ENCODE results near the gene AP1S3. TPM values are rescaled to one million over a fixed set of nuclear protein-coding genes. Genes with fewer than 3 reads are reported as not detected.

AP1S3 gene
- total and polyA plus RNA-seq, 2 of the 4 experiments (the other 2 are of a cell fraction): 2.5 to 4.1 TPM

DNA sequence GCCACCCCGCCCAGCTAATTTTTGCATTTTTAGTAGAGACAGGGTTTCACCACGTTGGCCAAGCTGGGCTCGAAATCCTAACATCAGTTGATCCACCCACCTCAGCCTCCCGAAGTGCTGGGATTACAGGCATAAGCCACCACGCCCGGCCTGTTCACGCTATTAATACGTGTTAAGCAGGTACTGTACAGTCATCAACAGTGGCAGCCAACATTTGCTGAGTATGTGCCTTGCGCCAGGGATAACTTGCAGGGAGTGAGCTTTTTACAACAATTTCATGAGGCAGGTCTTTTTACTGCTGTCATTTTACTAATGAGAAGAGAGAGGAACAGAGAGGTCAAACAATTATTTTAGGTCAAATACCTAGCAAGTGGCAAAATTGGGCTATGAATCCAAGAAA, 115.2 kb downstream of the AP1S3 start:
- Histone ChIP-seq H2BK20ac (ENCODE audit: low read depth, low read length) (no peak overlapping the region), H3K18ac (ENCODE audit: low read depth, low read length) (no peak overlapping the region), H3K14ac (replicated peaks; ENCODE audit: low read depth, low read length) (no peak overlapping the region), H3K9me1 (ENCODE audit: insufficient read depth, low read length) (peaks cover 9% of the 10 kb centered on the region), H3K9ac (ENCODE audit: low read depth, low read length) (no peak overlapping the region), H2BK120ac (ENCODE audit: low read depth, low read length) (no peak overlapping the region), H4K8ac (ENCODE audit: low read depth in 2 of 2, low read length in 2 of 2) (no peak overlapping the region), H3K56ac (ENCODE audit: extremely low read depth, insufficient read depth, low read length) (no peak overlapping the region), H3K27ac (ENCODE audit: insufficient read depth, low read length) (no peak overlapping the region), H2AK9ac (replicated peaks; ENCODE audit: low read depth, low read length, poor library complexity) (no peak overlapping the region), H3K4me2 (ENCODE audit: low read depth, low read length) (no peak overlapping the region), H2AK5ac (ENCODE audit: low read depth, low read length) (no peak overlapping the region), H3K79me1 (ENCODE audit: low read depth in 1 of 2, low read length in 2 of 2) (no peaks in the 10 kb centered on the region), H2BK15ac (ENCODE audit: low read depth, low read length) (no peak overlapping the region), H4K20me1 (ENCODE audit: insufficient read depth, low read length) (no peaks in the 10 kb centered on the region), H2BK5ac (ENCODE audit: low read depth, low read length, poor library complexity, severe bottlenecking) (no peak overlapping the region), H4K91ac (ENCODE audit: insufficient read depth, low read depth, low read length) (no peak overlapping the region; the same call in 1 of the 2 replicates), H3K36me3 (ENCODE audit: control insufficient read depth, insufficient read depth, low read length) (no peaks in the 10 kb centered on the region), H3K9me3 (ENCODE audit: control insufficient read depth, insufficient read depth, low read length) (peaks cover 6% of the 10 kb centered on the region; the same call in 1 of the 2 replicates), H4K5ac (ENCODE audit: low read depth, low read length) (no peak overlapping the region), H3K27me3 (ENCODE audit: control insufficient read depth, insufficient read depth, low read length) (no peaks in the 10 kb centered on the region), H3K4ac (ENCODE audit: low read depth, low read length) (no peak overlapping the region; the same call in 1 of the 2 replicates), H3K4me3 (ENCODE audit: insufficient read depth, low read depth, low read length) (no peak overlapping the region), H2AFZ (replicated peaks; ENCODE audit: low read length, poor library complexity) (no peak overlapping the region), H3K4me1 (ENCODE audit: control insufficient read depth, insufficient read depth, low read length) (peaks cover 14% of the 10 kb centered on the region), H3K23ac (ENCODE audit: low read depth, low read length) (no peak overlapping the region)
- CTCF ChIA-PET: interaction anchor here (1.4 kb wide), 1 partner anchor 10 kb away, joined by 4 read pairs; no protein-coding TSS in a partner anchor
- BruUV-seq (replicated peaks): no TSS peak
- TF ChIP-seq MAFK (IDR thresholded peaks at IDR 0.05; ENCODE audit: low read depth, low read length) (no peak), MXI1 (IDR thresholded peaks at IDR 0.05; ENCODE audit: borderline replicate concordance, low read depth, low read length) (no peak), CHD1 (IDR thresholded peaks at IDR 0.05; ENCODE audit: low read depth, low read length) (no peak), POLR2A (IDR thresholded peaks at IDR 0.05; ENCODE audit: low read depth, low read length) (no peak), MAZ (IDR thresholded peaks at IDR 0.05; ENCODE audit: borderline replicate concordance, low read depth, low read length) (no peak), SMC3 (IDR thresholded peaks at IDR 0.05; ENCODE audit: low read depth, low read length) (no peak), RCOR1 (IDR thresholded peaks at IDR 0.05; ENCODE audit: insufficient replicate concordance, low read length) (no peak), RAD21 (IDR thresholded peaks at IDR 0.05; ENCODE audit: low read length) (no peak), FOS (IDR thresholded peaks at IDR 0.05; ENCODE audit: low read depth, low read length) (no peak), NFE2L2 (IDR thresholded peaks at IDR 0.05; ENCODE audit: low read depth, low read length) (no peak), BHLHE40 (IDR thresholded peaks at IDR 0.05; ENCODE audit: low read depth, low read length) (no peak), CEBPB (IDR thresholded peaks at IDR 0.05; ENCODE audit: low read depth, low read length) (no peak), RFX5 (IDR thresholded peaks at IDR 0.05; ENCODE audit: low read depth, low read length) (no peak)
- TF ChIP-seq, protein P1, sequence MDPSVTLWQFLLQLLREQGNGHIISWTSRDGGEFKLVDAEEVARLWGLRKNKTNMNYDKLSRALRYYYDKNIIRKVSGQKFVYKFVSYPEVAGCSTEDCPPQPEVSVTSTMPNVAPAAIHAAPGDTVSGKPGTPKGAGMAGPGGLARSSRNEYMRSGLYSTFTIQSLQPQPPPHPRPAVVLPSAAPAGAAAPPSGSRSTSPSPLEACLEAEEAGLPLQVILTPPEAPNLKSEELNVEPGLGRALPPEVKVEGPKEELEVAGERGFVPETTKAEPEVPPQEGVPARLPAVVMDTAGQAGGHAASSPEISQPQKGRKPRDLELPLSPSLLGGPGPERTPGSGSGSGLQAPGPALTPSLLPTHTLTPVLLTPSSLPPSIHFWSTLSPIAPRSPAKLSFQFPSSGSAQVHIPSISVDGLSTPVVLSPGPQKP (IDR thresholded peaks at IDR 0.05; ENCODE audit: borderline replicate concordance, low read depth, low read length): no peak
- TF ChIP-seq, protein P2, sequence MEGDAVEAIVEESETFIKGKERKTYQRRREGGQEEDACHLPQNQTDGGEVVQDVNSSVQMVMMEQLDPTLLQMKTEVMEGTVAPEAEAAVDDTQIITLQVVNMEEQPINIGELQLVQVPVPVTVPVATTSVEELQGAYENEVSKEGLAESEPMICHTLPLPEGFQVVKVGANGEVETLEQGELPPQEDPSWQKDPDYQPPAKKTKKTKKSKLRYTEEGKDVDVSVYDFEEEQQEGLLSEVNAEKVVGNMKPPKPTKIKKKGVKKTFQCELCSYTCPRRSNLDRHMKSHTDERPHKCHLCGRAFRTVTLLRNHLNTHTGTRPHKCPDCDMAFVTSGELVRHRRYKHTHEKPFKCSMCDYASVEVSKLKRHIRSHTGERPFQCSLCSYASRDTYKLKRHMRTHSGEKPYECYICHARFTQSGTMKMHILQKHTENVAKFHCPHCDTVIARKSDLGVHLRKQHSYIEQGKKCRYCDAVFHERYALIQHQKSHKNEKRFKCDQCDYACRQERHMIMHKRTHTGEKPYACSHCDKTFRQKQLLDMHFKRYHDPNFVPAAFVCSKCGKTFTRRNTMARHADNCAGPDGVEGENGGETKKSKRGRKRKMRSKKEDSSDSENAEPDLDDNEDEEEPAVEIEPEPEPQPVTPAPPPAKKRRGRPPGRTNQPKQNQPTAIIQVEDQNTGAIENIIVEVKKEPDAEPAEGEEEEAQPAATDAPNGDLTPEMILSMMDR (conservative IDR thresholded peaks at IDR 0.05; ENCODE audit: low read depth, low read length): no peak
- TF ChIP-seq, protein P3, sequence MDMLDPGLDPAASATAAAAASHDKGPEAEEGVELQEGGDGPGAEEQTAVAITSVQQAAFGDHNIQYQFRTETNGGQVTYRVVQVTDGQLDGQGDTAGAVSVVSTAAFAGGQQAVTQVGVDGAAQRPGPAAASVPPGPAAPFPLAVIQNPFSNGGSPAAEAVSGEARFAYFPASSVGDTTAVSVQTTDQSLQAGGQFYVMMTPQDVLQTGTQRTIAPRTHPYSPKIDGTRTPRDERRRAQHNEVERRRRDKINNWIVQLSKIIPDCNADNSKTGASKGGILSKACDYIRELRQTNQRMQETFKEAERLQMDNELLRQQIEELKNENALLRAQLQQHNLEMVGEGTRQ (IDR thresholded peaks at IDR 0.05; ENCODE audit: low read depth, low read length): no peak
- intact Hi-C loops (cut with micrococcal nuclease): no loop called here
- ATAC-seq (ENCODE audit: low read depth): no peak
- in situ Hi-C loops (cut with MboI; ENCODE audit: low sequenced_read_pairs): no loop called here
- WGBS, 2 experiments (ENCODE audit: extremely low coverage in 2 of 2, insufficient read length in 1 of 2): 100% methylated on average over 4 of the region's 9 CpGs; no CpG with 5 or more reads in 1 of the 2 experiments
- POLR2A ChIA-PET (ENCODE audit: unreplicated experiment): no interaction called here
- dilution Hi-C loops (cut with HindIII; ENCODE audit: low sequenced_read_pairs, unreplicated experiment): no loop called here
- no peak for DNase-seq

All from IMR-90 (cell line).